Cardiac muscle cell (in vitro differentiated cells and primary cell): ENCODE measurements around the gene GTF2I. TPM values are rescaled to one million over a fixed set of nuclear protein-coding genes. Genes with fewer than 3 reads are reported as not detected.
"Not testable (repeated sequence)": the region's sequence is repeated elsewhere in the genome, so short reads cannot be mapped to it uniquely, and the experiment has no call there.

ENCODE experiments used
- DNase-seq, 2 donors: peaks; one replicate each; pipeline versions ENCODE4 v3.0.0 to v3.0.0-alpha.2; 2010 to 2017; ENCODE audit warnings: low read depth in 1 of 2, low spot score in 1 of 2
- H3K27ac ChIP-seq: fragments of 200-600 bp; sonication (generic); 2 replicates; pipeline ENCODE4 v1.5.1; 2016
- H3K27me3 ChIP-seq: fragments of 200-600 bp; sonication (generic); 2 replicates; pipeline ENCODE4 v1.6.0; 2016; ENCODE audit warnings: control low read depth
- H3K36me3 ChIP-seq: fragments of 200-600 bp; sonication (generic); 2 replicates; pipeline ENCODE4 v1.5.1; 2016; ENCODE audit warnings: control low read depth
- H3K4me1 ChIP-seq: fragments of 200-600 bp; sonication (generic); 2 replicates; pipeline ENCODE4 v1.8.1; 2017; ENCODE audit warnings: low read depth, mild to moderate bottlenecking, mixed run types
- H3K4me3 ChIP-seq: fragments of 200-600 bp; sonication (generic); 2 replicates; pipeline ENCODE4 v1.5.1; 2016; ENCODE audit warnings: mild to moderate bottlenecking
- H3K9me3 ChIP-seq: fragments of 200-600 bp; sonication (generic); 2 replicates; pipeline ENCODE4 v1.5.1; 2017; ENCODE audit warnings: low read depth, mild to moderate bottlenecking, control low read depth
- polyA plus RNA-seq: library from polyadenylated mRNA; unstranded; fragments of >200 nt; fragmentation: Nextera tagmentation; extraction: Ambion mirVana; gene quantifications from 2 replicates; pipeline ENCODE4 v1.2.1, GENCODE V29; 2016
- total RNA-seq: library from RNA; depleted of rRNA; stranded (reverse); fragments of >200 nt; gene quantifications from 2 replicates; pipeline ENCODE4 v1.2.3, GENCODE V29; 2016
- TF ChIP-seq, protein P1 (sequence below): IDR thresholded peaks from 2 replicates; pipeline ENCODE4 v1.5.1; 2012; ENCODE audit warnings: low read depth, mild to moderate bottlenecking, low read length

The GTF2I gene
- total and polyA plus RNA-seq, 2 experiments from 2014 or later = 189 to 221 TPM

DNA sequence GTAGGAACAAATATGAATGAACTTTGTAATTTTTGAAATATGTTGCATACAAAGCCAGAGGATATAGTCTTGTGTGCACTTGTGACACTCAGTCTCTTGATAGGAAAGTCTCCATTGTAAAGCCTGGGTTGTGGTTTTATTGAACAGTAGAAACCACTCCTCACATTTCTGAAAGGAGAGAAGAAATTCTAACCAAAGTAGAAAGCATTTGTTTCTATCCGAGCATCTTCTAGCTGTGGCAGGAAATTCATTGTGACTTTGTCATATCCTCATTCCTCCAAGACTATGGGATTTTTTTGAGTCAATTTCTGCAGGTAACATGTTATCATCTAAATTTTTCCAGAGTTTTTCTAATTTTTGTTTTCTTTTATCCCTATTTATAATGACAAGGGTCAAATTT is 60.8 kb downstream of the GTF2I start:
- Histone ChIP-seq H3K9me3 (no peaks in the 10 kb centered on the region), H3K36me3 (peaks cover 60% of the 10 kb centered on the region), H3K27me3 (no peaks in the 10 kb centered on the region), H3K27ac (peak overlapping the region; percentile 40), H3K4me1 (no peaks in the 10 kb centered on the region), H3K4me3 (no peak overlapping the region)
- TF ChIP-seq, protein P1, sequence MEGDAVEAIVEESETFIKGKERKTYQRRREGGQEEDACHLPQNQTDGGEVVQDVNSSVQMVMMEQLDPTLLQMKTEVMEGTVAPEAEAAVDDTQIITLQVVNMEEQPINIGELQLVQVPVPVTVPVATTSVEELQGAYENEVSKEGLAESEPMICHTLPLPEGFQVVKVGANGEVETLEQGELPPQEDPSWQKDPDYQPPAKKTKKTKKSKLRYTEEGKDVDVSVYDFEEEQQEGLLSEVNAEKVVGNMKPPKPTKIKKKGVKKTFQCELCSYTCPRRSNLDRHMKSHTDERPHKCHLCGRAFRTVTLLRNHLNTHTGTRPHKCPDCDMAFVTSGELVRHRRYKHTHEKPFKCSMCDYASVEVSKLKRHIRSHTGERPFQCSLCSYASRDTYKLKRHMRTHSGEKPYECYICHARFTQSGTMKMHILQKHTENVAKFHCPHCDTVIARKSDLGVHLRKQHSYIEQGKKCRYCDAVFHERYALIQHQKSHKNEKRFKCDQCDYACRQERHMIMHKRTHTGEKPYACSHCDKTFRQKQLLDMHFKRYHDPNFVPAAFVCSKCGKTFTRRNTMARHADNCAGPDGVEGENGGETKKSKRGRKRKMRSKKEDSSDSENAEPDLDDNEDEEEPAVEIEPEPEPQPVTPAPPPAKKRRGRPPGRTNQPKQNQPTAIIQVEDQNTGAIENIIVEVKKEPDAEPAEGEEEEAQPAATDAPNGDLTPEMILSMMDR = no peak
- DNase-seq = no peak

DNA sequence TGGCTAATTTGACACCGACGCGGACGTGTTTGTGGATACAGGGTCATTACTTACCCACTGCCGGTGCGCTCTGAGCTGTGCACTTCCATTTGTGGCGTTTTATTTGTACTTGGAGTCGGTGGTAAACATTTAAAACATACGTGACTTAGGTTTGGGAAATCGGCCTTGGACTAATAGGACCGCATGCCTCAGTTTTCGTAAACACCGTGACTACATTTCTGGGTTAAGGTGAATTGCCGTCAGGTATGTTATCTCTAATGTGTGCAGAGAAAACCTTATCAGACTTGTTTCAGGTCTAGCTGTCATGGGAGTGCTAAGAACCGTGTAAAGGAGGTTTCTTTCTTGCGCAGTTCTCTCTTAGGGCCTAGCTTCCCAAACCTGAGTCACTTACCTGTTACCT is 64.6 kb downstream of the GTF2I start:
- Histone ChIP-seq H3K9me3 (no peaks in the 10 kb centered on the region), H3K27ac (peak overlapping the region; percentile 1), H3K36me3 (peaks cover 51% of the 10 kb centered on the region), H3K4me1 (peaks cover 4% of the 10 kb centered on the region), H3K4me3 (no peak overlapping the region), H3K27me3 (no peaks in the 10 kb centered on the region)
- DNase-seq = no peak
- TF ChIP-seq, protein P1 = no peak

DNA sequence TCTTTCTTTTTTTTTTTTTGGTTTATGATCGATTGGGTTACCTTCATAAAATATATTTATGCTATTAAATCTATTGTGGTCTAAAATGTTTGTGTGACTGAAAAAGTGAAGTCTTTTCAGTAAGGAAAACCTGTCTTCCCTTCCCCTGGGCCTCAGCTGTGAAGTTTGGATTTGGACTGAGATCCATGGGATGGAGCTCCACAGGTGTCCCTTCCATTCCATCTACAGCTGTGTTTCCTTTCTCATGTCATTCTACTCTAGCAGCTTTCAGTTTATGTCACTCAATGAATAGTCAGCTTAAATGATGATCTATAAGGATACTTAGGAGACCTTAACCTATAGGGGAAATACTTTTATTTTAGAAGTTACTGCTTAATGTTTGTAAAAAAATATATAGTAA is 68.3 kb downstream of the GTF2I start:
- Histone ChIP-seq H3K36me3 (peaks cover 23% of the 10 kb centered on the region), H3K4me3 (no peak overlapping the region)
- TF ChIP-seq, protein P1 = no peak

GRCh38 chr7:74726309-74727101 is 69.0 kb downstream of the GTF2I start:
- no peak for DNase-seq
- no peaks in the 10 kb centered on the region for H3K27me3 ChIP-seq
- H3K9me3 ChIP-seq = no peaks in the 10 kb centered on the region
- TF ChIP-seq, protein P1 = no peak
- H3K27ac ChIP-seq = peak overlapping the region; percentile 78
- no peak overlapping the region for H3K4me3 ChIP-seq
- peaks cover 6% of the 10 kb centered on the region for H3K4me1 ChIP-seq
- peaks cover 18% of the 10 kb centered on the region for H3K36me3 ChIP-seq

More for the DNA sequence above, 68.3 kb downstream of the GTF2I start:
- Histone ChIP-seq H3K27me3 (no peaks in the 10 kb centered on the region), H3K9me3 (no peaks in the 10 kb centered on the region), H3K27ac (peak overlapping the region; percentile 78), H3K4me1 (peaks cover 6% of the 10 kb centered on the region)
- no peak for DNase-seq

GRCh38 chr7:74728686-74729085 is 71.2 kb downstream of the GTF2I start:
- not testable (repeated sequence) for H3K4me3 ChIP-seq, H3K36me3 ChIP-seq, H3K4me1 ChIP-seq, H3K9me3 ChIP-seq, H3K27ac ChIP-seq, H3K27me3 ChIP-seq, DNase-seq

- not testable (repeated sequence) for H3K4me3 ChIP-seq, H3K36me3 ChIP-seq, H3K27ac ChIP-seq
Observed at GRCh38 chr7:74730186-74730585, 72.7 kb downstream of the GTF2I start.

DNA sequence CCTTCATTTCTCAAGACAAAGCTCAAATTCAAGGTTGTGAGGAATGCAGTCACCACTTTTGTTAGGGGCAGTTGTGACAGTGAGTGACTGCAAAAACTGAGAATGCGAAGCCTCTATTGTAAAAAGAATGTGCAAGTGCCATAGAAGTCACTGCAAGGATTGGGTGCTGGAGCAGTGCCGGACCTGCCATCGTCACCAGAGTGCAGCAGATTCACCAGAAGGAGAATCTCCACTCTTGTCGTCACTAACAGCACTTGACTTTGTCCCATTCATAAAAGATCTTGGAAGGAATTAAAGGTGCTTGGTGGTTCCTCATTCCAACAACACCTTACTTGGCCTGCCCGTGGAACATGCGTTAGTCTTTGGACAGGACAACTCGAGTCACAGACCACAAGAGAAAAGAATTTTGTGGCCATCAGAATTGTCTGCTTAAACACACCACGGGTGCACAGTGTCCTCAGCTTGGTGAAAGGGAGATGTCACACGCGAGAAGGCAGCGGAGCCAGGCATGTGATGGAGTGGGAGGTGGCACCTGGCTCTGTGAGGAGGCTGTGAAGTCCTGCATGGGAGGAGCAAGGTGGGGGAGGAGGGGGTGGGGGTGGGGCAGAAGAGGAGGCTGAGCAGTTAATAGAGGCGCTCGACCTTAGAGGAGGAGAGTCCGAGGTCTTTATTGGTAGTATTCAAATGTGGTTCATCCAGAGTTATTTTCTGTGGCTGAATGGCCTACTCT is 82.6 kb downstream of the GTF2I start:
- H3K4me1 ChIP-seq, H3K9me3 ChIP-seq, H3K27ac ChIP-seq, H3K4me3 ChIP-seq, DNase-seq, H3K27me3 ChIP-seq, H3K36me3 ChIP-seq: not testable (repeated sequence)

More at GRCh38 chr7:74730186-74730585, 72.7 kb downstream of the GTF2I start:
- H3K9me3 ChIP-seq, DNase-seq, H3K27me3 ChIP-seq, H3K4me1 ChIP-seq: not testable (repeated sequence)

DNA sequence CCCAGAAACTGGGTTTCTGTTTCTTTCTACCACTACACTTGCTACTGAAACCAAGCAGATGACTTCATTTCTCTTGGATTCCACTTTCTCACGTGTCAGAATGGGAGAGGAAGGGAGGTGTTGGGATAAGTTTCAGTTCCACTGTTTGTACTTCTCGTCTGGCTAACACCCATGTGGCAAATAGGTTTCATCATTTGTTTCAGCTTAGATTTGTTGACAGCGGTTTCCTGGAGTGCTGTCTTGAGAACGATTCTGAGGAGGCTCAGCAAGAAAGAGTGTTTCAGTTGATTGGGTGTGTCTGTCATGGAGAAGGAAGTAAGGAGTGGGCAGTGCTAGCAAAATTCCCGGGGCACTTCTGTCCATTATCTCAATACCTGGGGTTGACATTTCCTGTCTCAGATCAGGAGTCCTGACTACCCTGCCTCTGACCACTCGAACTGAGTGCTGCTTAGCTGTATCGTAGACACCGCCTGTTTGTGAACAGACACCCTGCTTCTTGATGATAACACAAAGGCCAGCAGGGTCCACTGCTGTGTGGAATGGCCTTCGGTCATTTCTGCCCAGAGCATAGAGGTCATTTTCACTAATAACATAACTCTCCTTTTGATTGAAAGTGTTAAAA is 86.5 kb downstream of the GTF2I start:
- not testable (repeated sequence) for H3K27me3 ChIP-seq, H3K9me3 ChIP-seq, H3K36me3 ChIP-seq, H3K4me1 ChIP-seq, H3K4me3 ChIP-seq, H3K27ac ChIP-seq, DNase-seq

- not testable (repeated sequence) for H3K4me1 ChIP-seq, H3K36me3 ChIP-seq, H3K4me3 ChIP-seq, H3K27me3 ChIP-seq, H3K27ac ChIP-seq, DNase-seq, H3K9me3 ChIP-seq
Observed at GRCh38 chr7:74753921-74754482, 96.5 kb downstream of the GTF2I start.
